Activated CD4-positive, alpha-beta T cell treated with anti-CD3 and anti-CD28 coated beads for 4 hours (primary cell): Measurements from ENCODE around the gene CELF4.

ENCODE experiments used
- DNase-seq, 2 donors: peaks; one replicate each; pipeline ENCODE4 v3.0.0-alpha.2; 2020

The CELF4 gene

DNA sequence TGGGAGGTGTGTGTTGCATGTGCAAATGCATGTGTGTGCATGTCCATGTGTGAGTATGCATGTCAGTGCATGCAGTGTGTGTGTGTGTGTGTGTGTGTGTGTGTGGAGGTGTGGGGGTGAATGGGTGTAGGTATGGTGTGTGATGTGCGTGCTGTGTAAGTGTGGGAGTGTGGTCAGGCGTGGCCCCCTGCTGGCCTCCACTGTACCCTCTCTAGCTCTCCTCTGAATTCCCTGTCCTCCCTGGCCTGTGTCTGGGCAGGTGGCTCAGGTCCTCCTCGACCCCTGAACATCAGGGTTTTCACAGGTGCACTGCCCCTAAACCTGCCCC lies 230.2 kb downstream of the CELF4 start:
- DNase-seq = no peak

DNA sequence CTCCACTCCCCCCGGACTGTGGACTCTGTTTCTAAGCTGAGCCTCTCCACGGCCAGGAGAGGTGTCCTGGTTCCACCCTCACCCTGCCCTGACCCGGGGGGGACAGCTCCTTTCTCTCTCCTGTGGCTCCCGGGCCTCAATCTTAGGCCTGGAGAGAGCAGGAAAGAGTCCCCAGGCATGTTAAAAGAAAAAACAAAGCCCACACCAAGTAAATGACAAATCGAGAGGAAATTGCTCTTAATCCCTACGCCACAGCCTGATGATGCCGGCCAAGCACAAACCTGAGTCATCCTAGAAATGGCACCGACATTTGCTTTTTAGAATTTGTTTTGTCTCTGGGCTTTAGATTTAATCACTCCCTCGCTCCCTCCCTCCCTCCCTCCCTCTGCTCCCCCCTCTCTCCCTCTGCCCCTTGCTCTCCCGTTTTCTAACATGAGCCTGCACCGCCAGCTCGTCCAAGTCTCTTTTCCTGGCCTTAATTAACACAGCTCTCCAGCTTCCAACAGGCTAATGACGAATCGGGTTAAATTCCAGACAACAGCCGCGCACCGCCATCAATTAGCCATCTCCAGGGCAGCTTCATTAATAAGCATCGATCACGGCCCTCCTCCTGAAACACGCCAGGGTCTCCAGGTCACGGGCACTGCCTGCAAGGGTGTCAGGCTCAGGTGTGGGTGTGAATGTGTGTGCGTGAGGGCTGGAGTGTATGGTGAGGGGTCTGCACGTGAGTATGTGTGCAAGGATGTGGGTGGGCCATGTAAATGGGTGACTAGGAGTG lies 230.8 kb downstream of the CELF4 start:
- DNase-seq = no peak

DNA sequence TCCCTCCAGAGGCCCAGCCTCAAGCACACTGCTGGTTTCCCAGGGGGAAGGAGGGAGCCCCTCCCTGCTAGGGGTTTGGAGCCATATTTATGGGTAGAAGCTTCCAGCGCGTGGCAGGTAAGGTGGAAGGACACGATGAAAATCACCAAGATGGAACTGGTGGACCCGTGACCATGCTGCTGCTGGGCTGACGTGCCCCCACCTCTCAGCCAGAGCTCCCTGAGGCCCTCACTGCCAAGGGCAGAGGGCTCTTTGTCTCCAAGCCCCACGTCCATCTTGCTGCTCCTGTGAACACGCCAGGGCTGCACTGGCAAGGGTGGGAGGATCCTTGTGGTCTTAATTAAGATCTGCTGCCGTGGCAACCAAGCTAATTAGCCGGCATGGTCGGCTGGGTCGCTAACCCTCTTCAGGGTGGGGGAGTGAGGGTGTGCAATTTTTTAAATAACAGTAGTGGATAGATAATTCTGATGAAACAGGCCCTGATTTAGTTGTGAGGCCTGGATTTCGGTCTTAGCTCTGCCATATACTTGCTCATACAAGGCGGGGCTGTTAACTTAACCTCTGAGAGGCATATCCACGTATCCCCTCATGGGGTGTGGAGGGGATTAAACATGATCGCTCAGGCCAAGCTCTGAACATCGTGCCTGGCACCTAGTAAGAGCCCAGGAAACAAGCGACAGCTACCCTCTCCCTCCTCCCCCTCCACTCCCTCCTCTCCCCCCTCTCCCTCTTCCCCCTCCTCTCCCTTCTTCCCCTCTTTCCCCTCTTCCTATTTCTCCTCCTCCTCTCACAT lies 232.8 kb downstream of the CELF4 start:
- no peak for DNase-seq

DNA sequence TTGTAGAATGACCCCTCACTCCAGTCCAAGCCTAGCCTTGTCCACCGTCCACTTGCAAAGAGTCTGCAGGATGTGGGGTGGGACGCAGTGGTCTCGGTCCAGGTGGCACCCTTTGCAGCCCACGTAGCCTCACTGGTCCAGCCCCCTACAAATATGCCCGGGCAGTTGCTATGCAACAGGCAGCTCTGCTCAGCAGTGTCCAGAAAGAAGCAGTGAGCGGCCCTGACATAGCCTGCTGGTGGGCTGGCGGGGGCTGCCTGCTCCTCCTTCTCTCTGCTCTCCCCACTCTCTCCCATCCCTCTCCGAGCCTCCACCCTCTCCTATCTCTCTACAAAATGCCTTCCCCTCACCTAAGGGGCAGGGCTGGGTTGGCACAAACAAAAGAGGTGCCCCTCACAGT lies 233.4 kb downstream of the CELF4 start:
- no peak for DNase-seq

DNA sequence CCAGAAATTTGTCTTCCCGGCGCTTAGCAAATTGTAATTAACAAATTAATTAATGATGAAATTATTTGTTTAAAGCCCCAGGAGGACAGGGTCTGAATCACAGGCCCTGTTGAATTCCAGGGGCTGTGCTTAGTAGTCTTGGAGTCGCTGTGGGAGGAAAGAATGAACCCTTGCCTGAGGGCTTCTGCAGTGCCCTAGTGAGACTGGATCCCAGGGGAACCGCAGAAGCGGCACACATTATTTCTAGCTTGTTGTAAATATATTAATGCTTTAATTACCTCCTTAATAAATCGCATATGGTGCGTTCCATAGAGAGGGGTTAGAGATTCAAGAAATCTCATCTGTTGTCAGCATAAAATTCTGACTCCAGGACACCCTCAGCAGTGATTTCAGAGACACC lies 235.4 kb downstream of the CELF4 start:
- no peak for DNase-seq

GRCh38 chr18:37328946-37329719 lies 236.5 kb downstream of the CELF4 start:
- DNase-seq = no peak

DNA sequence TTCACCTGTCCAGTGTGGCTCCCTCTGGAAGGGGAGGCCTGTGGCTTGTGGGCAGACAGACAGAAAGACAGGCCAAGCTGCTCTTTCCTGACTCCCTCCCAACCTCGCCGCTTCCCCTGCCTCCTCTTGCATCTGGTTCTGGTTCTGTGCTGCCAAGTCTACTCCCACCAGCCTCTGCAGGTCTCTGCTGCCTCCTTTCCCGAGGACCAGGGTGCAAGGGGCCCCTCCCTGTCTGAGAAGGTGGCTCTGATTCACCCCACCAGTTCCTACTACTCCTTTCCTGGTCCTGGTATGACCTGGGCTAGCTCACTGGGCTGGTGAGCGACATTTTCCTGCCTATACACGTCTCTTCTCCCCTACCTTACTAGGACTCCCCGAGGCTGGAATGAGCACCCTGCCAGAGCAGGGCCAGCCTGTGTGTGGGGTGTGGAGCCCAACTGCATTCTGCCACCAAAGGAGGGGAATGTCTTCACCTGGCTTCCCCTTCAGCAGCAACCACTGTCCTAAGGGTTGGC lies 238.5 kb downstream of the CELF4 start:
- DNase-seq = no peak

DNA sequence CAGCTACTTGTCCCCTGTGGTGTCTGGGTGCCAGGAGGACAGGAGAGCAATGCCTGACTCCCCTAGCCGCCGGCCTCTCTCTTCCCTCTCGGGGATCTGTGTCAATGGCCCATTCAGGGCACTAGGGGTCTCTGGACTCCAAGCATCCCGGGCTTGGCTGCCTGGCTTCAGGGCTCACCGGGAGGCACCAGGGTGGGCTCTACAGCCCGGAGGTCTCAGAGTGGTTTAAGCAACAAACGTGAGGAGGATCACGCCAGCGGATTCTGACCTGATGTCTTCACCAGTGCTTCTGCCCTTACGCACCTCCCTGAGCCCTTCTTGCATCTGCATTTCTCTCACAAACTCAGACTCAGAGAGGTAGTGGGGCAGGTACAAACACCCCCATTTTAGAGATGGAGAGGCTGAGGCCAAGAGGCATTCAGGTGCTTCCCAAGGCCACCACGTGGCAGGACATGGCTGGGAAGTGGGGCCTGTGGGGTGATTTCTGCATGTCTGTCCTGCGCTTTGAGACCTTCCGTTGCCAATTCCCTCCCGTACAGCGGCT lies 243.0 kb downstream of the CELF4 start:
- DNase-seq = no peak

DNA sequence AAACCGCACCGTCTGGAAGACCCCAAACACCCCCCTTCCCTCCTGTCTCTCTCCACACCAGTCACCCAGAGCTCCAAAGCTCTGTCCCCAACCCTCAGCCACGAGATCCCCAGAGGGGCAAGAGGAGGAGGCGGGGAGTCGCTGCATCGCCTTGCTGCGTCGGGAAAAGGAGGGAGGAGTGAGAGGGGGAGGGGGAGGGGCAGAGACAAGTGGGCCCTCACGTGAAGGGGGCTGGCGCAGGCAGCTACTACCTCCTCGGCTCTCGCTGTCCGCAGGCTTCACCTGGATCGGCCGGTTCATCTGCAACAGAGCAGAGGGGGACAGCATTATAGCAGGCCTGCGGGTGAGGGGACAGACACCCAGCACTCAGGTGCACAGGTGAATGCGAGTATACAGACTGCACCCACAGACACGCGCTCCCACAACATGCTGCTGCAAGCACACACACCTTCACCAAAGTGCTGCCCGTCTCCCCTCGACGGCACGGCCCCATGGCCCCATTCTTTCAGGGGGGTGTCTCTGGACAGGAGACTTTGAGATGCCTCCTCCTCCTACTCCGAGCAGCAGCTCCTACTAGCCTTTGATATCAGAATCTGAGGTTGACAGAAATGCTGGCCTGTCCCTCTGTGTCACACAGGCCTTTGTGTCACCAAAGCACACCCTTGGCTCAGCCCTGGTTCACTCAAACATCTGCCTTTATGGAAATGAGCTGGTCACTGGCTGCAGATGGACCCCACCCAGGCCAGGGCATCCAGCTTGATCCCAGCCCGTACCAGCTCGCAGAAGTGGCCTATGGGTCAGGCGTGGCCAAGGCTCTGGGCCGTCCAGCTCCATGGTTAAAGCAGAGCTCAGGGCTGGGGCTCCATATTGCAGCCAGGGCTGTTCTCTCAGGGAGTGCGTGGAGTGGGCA lies 243.8 kb downstream of the CELF4 start:
- DNase-seq = no peak

- DNase-seq = no peak
Observed at GRCh38 chr18:37320317-37320716, 245.3 kb downstream of the CELF4 start.

DNA sequence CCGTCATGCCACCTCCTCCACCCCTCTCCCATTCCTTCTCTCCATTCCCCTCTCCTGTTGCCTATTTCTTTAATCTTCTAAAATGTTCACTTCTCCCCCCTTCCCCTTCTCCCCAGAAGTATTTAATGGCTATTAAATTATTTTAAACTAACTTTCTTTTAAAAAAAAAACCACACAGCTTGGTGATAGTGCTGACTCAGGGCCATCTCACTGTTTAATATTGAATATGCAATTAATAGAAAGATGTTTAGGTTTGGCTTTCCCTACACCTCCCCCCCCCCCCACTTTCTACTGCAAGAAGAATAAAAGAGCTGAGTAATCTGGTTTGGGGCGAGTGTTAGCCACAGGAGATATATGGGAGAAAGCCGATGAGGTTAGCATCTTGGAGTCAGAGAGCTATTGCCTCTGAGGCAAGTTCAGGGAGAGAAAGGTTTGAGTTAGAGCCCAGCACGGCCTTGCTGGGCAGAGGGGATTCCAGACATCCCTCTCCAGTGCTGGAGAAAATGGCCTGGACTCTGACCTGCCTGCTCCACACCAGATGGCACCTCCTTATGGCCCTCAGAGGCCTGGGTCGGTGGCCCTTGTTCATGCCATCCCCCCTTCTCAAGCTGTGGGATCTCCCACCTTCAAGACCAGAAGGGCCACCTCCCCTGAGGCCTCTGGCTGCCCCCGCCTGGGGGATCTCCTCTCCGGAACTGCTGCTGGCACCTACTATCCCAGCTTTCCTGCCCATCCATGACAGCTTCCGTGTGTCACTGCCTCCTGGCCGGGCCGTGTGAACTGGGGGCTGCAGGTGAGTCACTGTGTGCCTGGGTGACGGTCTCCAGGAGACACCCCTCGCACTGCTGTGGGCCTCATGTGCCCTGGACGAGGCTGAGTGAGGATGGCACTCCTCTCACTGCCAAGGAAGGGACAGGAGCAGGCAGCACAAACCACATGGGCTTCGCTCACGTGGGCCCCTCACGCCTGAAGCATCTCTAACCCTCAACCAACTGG lies 246.9 kb downstream of the CELF4 start:
- no peak for DNase-seq

GRCh38 chr18:37317486-37317885 lies 248.1 kb downstream of the CELF4 start:
- no peak for DNase-seq

DNA sequence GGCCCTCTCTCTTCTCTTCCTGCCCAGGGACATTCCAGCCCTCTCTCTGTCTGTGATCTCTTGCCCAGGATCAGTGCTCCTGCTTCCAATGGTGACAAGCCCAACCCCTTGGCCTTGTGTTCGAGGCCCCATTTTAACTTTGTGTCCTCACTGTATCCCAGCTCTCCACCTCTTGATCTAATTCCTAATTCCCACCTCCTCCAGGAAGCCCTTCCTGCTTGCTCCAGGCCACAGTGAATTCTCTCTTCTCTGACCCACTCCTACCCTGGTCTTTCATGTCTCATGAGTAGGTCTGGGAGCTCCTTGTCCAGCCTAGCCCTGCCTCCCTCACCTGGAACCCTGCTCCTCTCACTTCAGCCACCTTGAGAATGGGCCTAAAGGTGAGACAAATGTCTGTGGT lies 249.1 kb downstream of the CELF4 start:
- DNase-seq = no peak

DNA sequence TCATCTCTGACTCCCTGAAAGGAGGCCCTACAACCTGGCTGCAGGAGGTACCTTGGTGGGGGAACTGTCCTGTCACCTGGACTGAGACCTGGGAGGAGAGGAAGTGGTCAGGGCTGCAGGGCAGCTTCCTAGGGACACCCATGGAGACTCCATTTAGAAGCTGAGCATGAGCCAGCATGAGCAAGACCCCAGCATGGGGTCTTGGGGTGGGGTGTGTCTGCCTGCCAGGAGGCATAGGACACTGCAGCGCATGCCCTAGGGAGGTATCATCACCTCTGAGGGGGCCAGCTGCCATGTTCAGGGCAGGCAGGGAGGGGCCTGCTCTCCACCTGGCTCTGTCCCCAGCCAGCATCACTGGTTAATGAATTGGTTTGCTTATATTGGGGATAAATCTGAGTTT lies 249.7 kb downstream of the CELF4 start:
- no peak for DNase-seq

DNA sequence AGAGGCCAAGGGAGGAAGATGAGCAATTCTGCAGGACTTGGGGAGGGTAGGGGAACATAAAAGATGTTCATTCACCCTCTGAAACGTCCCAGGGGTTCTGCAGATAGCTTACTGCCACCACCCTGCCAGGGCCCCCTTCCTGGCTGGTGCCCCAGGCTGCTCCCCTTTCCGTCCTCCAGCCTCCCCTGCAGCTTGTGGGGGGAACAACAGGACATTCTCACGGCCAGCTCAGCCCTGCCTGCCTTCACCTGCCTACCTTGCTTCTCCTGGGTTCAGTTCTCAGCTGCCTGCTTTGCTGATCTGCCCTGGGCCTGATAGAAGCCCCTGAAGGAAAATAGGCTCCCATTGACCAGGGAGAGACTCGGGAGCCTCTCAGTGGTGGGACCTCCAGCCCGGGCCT lies 251.1 kb downstream of the CELF4 start:
- DNase-seq = no peak

GRCh38 chr18:37313624-37314023 lies 252.0 kb downstream of the CELF4 start:
- DNase-seq = no peak

- DNase-seq = no peak
Observed at GRCh38 chr18:37309861-37310260, 255.7 kb downstream of the CELF4 start.

DNA sequence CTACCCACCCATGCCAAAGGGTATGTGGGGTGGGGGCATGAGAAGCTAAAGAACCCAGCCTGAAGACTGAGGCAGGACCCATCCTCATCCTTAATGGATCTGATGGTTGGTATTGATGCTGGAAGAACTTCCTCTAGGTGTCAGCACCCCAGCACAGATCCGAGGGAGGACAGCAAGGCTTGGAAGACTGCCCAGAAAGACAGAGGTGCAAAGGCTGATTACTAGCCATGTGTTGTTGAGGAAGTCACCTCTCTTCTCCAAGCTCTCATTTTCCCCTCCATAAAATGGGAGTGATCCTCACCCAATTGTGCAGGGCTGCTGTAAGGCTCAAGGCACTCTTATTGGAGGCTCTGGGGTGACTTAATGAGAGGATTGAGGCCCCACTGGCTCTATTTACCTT lies 256.5 kb downstream of the CELF4 start:
- no peak for DNase-seq

DNA sequence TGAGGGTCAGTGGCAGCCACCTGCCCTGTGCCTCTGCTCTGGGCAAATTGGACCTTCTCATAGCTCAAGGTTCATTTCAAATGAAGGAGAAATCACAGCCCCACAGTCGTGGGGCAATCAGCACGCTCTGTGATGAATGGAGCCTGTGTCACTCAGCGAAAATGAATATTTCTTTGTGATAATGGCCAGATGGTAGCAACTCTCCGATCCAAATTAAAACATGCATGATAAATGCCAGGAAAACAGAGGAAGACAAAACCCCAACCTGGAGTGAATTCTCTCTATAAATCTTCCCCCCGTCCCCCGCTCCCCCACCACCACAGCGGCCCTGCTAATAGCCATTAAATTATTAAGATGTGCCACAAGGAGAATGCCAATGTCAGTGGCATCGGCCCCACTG lies 258.4 kb downstream of the CELF4 start:
- no peak for DNase-seq

GRCh38 chr18:37306432-37306831 lies 259.2 kb downstream of the CELF4 start:
- no peak for DNase-seq

GRCh38 chr18:37305066-37305465 lies 260.5 kb downstream of the CELF4 start:
- DNase-seq = no peak
